HFFc6 (cell line): ENCODE data around the gene THADA. TPM values are rescaled to one million over a fixed set of nuclear protein-coding genes. Genes with fewer than 3 reads are reported as not detected.
A peak's percentile ranks its signal among the peaks of the same experiment; 100 is the strongest.

Experiments
- DNase-seq: peaks from one replicate; pipeline ENCODE4 v3.0.0-alpha.2; 2018
- H3K27ac Mint-ChIP-seq: 2 replicates; pipeline ENCODE4 v1.8.0; 2020; ENCODE audit warnings: mild to moderate bottlenecking, mixed read lengths
- H3K27me3 Mint-ChIP-seq: 2 replicates; pipeline ENCODE4 v1.8.0; 2021; ENCODE audit warnings: mild to moderate bottlenecking, moderate library complexity, mixed read lengths; ENCODE audit not compliant: insufficient read depth
- H3K36me3 Mint-ChIP-seq: 2 replicates; pipeline ENCODE4 v1.8.0; 2021; ENCODE audit warnings: low read depth, mixed read lengths
- H3K4me1 Mint-ChIP-seq: 2 replicates; pipeline ENCODE4 v1.8.0; 2020; ENCODE audit warnings: low read depth, mixed read lengths
- H3K4me3 Mint-ChIP-seq: 2 replicates; pipeline ENCODE4 v1.8.0; 2020; ENCODE audit warnings: mild to moderate bottlenecking, moderate library complexity, mixed read lengths
- H3K9me3 Mint-ChIP-seq: 2 replicates; pipeline ENCODE4 v1.8.0; 2020; ENCODE audit warnings: mild to moderate bottlenecking, mixed read lengths
- CTCF ChIP-seq: fragments of 200-600 bp; sonication (generic); IDR thresholded peaks from 2 replicates; pipeline ENCODE4 v1.5.0; 2021; ENCODE audit warnings: antibody characterized with exemption, mild to moderate bottlenecking
- total RNA-seq, 6 experiments: library from RNA; stranded (reverse); fragmentation: NEBNext Ultra II Directional; extraction: Animal tissue kit (Norgen Biotek cat#: 25700); gene quantifications; 2 replicates in 1 of 6; 3 replicates in 5 of 6; pipeline ENCODE4 v1.2.3, GENCODE V29; 2021

The THADA gene
- total RNA-seq, 6 experiments from 2014 or later: 14.3 to 20.5 (median 17.3) TPM

DNA sequence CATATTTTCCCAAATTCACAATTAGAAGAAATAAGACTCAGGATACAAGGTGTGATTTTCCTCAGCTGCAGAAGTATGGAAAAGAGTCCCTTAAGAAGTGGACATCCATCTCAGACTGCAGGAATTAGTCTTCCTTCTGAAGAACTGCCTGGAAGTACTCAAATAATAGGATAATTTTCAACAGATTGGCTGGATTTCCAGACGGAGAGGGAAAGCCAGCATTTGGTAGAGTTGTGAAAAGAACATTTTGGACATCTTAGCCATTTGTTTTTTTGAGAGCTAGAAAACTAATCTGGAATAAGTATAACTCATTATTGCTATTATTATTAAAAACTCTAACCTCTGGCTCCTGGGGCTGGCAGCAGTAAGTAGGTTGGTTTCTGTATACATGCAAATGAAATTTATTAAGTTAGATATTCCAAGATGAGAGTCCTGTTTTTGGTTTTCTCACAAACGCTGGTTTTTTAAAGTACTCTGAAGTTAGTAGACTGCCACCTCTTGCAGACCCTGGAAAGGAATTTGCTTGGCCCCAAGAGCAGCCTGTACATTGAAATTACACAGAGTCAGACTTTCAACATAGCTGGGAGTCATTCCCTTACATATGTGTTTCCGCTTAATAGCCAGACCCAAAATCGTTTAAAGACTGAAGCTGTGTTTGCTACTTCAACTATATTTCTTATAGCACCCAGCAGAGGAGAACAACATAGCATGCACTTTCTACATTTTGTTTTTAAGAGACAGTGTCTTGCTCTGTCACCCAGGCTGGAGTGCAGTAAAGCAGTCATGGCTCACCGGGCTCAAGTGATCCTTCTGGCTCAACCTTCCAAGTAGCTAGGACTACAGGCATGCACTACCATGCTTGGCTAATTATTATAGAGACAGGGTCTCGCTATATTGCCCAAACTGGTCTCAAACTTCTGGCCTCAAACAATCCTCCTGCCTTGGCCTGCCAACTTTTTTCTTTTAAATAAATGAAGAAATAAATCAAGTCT lies 142.4 kb downstream of the THADA start:
- Mint-ChIP-seq H3K36me3 (peaks cover 19% of the 10 kb centered on the region), H3K4me1 (peaks cover 62% of the 10 kb centered on the region), H3K27ac (no peak overlapping the region), H3K27me3 (no peaks in the 10 kb centered on the region), H3K9me3 (no peaks in the 10 kb centered on the region), H3K4me3 (no peak overlapping the region)
- no peak for DNase-seq
- no peak for TF ChIP-seq CTCF

DNA sequence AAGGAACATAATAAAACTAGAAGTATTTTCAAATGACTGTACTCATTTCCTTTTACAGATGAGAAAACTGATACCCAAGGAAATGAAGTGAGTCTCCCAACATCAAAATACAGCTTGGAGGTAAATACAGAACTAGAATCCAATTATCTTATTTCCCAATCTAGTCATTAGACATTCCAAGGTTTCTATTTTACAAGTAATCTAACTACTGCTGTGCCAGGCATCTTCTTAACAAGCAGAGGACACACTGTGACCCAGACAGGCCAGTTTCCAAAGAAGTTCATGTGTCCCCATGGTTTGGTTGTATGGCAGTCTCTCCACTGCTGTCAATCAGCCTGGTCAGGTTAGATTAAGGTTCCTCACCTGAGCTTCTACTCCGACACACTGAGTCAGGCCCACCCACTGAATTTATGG lies 143.5 kb downstream of the THADA start:
- Mint-ChIP-seq H3K36me3 (peaks cover 20% of the 10 kb centered on the region), H3K27me3 (no peaks in the 10 kb centered on the region), H3K4me3 (no peak overlapping the region), H3K9me3 (no peaks in the 10 kb centered on the region), H3K27ac (no peak overlapping the region; the same call in 1 of the 2 replicates), H3K4me1 (peaks cover 50% of the 10 kb centered on the region)
- peak; percentile 23 for DNase-seq
- no peak for TF ChIP-seq CTCF

GRCh38 chr2:43450617-43451016 lies 145.2 kb downstream of the THADA start:
- Mint-ChIP-seq H3K27ac (no peak overlapping the region), H3K9me3 (no peaks in the 10 kb centered on the region), H3K27me3 (no peaks in the 10 kb centered on the region), H3K36me3 (peaks cover 26% of the 10 kb centered on the region), H3K4me1 (peaks cover 33% of the 10 kb centered on the region), H3K4me3 (no peak overlapping the region)
- no peak for TF ChIP-seq CTCF
- DNase-seq: no peak

DNA sequence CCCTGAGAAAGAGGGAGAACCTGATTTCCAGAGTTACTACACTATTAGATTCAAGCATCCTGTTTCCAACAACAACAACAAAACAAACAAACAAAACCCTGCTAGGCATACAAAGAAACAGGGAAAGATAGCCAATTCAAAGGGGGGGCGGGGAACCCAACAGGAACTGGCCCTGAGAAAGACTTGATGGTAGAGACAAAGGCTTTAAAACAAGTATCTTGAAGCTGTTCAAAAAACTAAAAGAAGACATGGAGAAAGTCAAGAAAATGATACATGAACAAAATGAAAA lies 147.1 kb downstream of the THADA start:
- H3K27me3 Mint-ChIP-seq: no peaks in the 10 kb centered on the region
- H3K36me3 Mint-ChIP-seq: peaks cover 39% of the 10 kb centered on the region
- no peak for DNase-seq
- peaks cover 22% of the 10 kb centered on the region for H3K4me1 Mint-ChIP-seq
- H3K9me3 Mint-ChIP-seq: no peaks in the 10 kb centered on the region
- TF ChIP-seq CTCF: no peak
- no peak overlapping the region for H3K4me3 Mint-ChIP-seq
- no peak overlapping the region for H3K27ac Mint-ChIP-seq

- Mint-ChIP-seq H3K27ac (no peak overlapping the region), H3K4me3 (no peak overlapping the region), H3K27me3 (no peaks in the 10 kb centered on the region), H3K36me3 (peaks cover 39% of the 10 kb centered on the region), H3K4me1 (peaks cover 22% of the 10 kb centered on the region), H3K9me3 (no peaks in the 10 kb centered on the region)
- TF ChIP-seq CTCF: no peak
- DNase-seq: no peak
These were observed 147.6 kb downstream of the THADA start for GRCh38 chr2:43448011-43448821.
